ENCODE results near the gene FHIT.

Gene FHIT

GRCh38 chr3:59774000-59774399, 1477.3 kb downstream of the FHIT start:
- Histone ChIP-seq H2AFZ (ENCODE audit: low read depth, low read length) (no peak overlapping the region), H3K27me3 (ENCODE audit: low read depth, low read length) (no peaks in the 10 kb centered on the region), H3K9ac (ENCODE audit: low read length) (no peak overlapping the region), H3K36me3 (replicated peaks; ENCODE audit: low read depth, low read length) (no peaks in the 10 kb centered on the region), H4K20me1 (ENCODE audit: insufficient read depth, low read length) (no peaks in the 10 kb centered on the region), H3K4me3 (ENCODE audit: low read length) (no peak overlapping the region), H3K79me2 (ENCODE audit: low read length) (no peaks in the 10 kb centered on the region), H3K9me3 (ENCODE audit: insufficient read depth, low read length) (no peaks in the 10 kb centered on the region), H3K4me1 (ENCODE audit: low read length) (peaks cover 15% of the 10 kb centered on the region), H3K27ac (ENCODE audit: low read length) (no peak overlapping the region), H3K4me2 (ENCODE audit: low read length) (no peak overlapping the region)
- TF ChIP-seq EZH2phosphoT487 (IDR thresholded peaks at IDR 0.05; ENCODE audit: low read depth), result no peak
- no peak for TF ChIP-seq CTCF (IDR thresholded peaks at IDR 0.05; ENCODE audit: low read depth, low read length)

GRCh38 chr3:59772416-59773408, 1478.5 kb downstream of the FHIT start:
- H3K4me1 ChIP-seq (ENCODE audit: low read length), result peaks cover 7% of the 10 kb centered on the region

GRCh38 chr3:59771768-59772181, 1479.5 kb downstream of the FHIT start:
- Histone ChIP-seq H3K79me2 (ENCODE audit: low read length) (no peaks in the 10 kb centered on the region), H3K9me3 (ENCODE audit: insufficient read depth, low read length) (no peaks in the 10 kb centered on the region), H3K27ac (ENCODE audit: low read length) (no peak overlapping the region), H3K27me3 (ENCODE audit: low read depth, low read length) (no peaks in the 10 kb centered on the region), H4K20me1 (ENCODE audit: insufficient read depth, low read length) (no peaks in the 10 kb centered on the region), H3K4me2 (ENCODE audit: low read length) (no peak overlapping the region), H2AFZ (ENCODE audit: low read depth, low read length) (no peak overlapping the region), H3K4me1 (ENCODE audit: low read length) (no peaks in the 10 kb centered on the region), H3K4me3 (ENCODE audit: low read length) (no peak overlapping the region), H3K9ac (ENCODE audit: low read length) (no peak overlapping the region), H3K36me3 (replicated peaks; ENCODE audit: low read depth, low read length) (no peaks in the 10 kb centered on the region)
- TF ChIP-seq EZH2phosphoT487 (IDR thresholded peaks at IDR 0.05; ENCODE audit: low read depth), result no peak
- no peak for TF ChIP-seq CTCF (IDR thresholded peaks at IDR 0.05; ENCODE audit: low read depth, low read length)

More at GRCh38 chr3:59772416-59773408, 1478.5 kb downstream of the FHIT start:
- no peak overlapping the region for H3K9ac ChIP-seq (ENCODE audit: low read length)
- no peak overlapping the region for H3K4me2 ChIP-seq (ENCODE audit: low read length)
- no peaks in the 10 kb centered on the region for H3K79me2 ChIP-seq (ENCODE audit: low read length)
- H3K27me3 ChIP-seq (ENCODE audit: low read depth, low read length), result no peaks in the 10 kb centered on the region
- H2AFZ ChIP-seq (ENCODE audit: low read depth, low read length), result no peak overlapping the region
- H3K36me3 ChIP-seq (replicated peaks; ENCODE audit: low read depth, low read length), result no peaks in the 10 kb centered on the region
- H3K27ac ChIP-seq (ENCODE audit: low read length), result no peak overlapping the region
- TF ChIP-seq CTCF (IDR thresholded peaks at IDR 0.05; ENCODE audit: low read depth, low read length), result no peak
- TF ChIP-seq EZH2phosphoT487 (IDR thresholded peaks at IDR 0.05; ENCODE audit: low read depth), result no peak
- H3K9me3 ChIP-seq (ENCODE audit: insufficient read depth, low read length), result no peaks in the 10 kb centered on the region
- H4K20me1 ChIP-seq (ENCODE audit: insufficient read depth, low read length), result no peaks in the 10 kb centered on the region
- H3K4me3 ChIP-seq (ENCODE audit: low read length), result no peak overlapping the region

GRCh38 chr3:59769127-59769750, 1482.0 kb downstream of the FHIT start:
- H3K4me1 ChIP-seq (ENCODE audit: low read length), result no peaks in the 10 kb centered on the region
- H3K4me3 ChIP-seq (ENCODE audit: low read length), result no peak overlapping the region
- H3K4me2 ChIP-seq (ENCODE audit: low read length), result no peak overlapping the region
- no peaks in the 10 kb centered on the region for H4K20me1 ChIP-seq (ENCODE audit: insufficient read depth, low read length)
- H2AFZ ChIP-seq (ENCODE audit: low read depth, low read length), result no peak overlapping the region
- H3K36me3 ChIP-seq (replicated peaks; ENCODE audit: low read depth, low read length), result no peaks in the 10 kb centered on the region
- no peak overlapping the region for H3K27ac ChIP-seq (ENCODE audit: low read length)
- TF ChIP-seq EZH2phosphoT487 (IDR thresholded peaks at IDR 0.05; ENCODE audit: low read depth) (no peak), CTCF (IDR thresholded peaks at IDR 0.05; ENCODE audit: low read depth, low read length) (no peak)
- no peaks in the 10 kb centered on the region for H3K9me3 ChIP-seq (ENCODE audit: insufficient read depth, low read length)
- no peaks in the 10 kb centered on the region for H3K79me2 ChIP-seq (ENCODE audit: low read length)
- H3K27me3 ChIP-seq (ENCODE audit: low read depth, low read length), result peaks cover 1% of the 10 kb centered on the region
- no peak overlapping the region for H3K9ac ChIP-seq (ENCODE audit: low read length)
